ENCODE results near the gene GPR119. TPM values are rescaled to one million over a fixed set of nuclear protein-coding genes. Genes with fewer than 3 reads are reported as not detected.

Gene GPR119
- total RNA-seq, 1 donor from 2014 or later, result not detected

GRCh38 chrX:130401415-130402207 is 16.1 kb upstream of the GPR119 start, which contains the start of gene RBMX2:
RBMX2 (plus strand) TSS chrX:130401987; CDS start chrX:130402033, 46 bp downstream.
- Mint-ChIP-seq H3K36me3 (ENCODE audit: low read depth) (no peaks in the 10 kb centered on the region), H3K4me3 (peak within 1 kb of the TSS; percentile 89), H3K27me3 (ENCODE audit: low read depth) (peaks cover 18% of the 10 kb centered on the region), H3K27ac (ENCODE audit: unreplicated experiment) (peak within 1 kb of the TSS; percentile 96), H3K9me3 (no peaks in the 10 kb centered on the region), H3K4me1 (peaks cover 11% of the 10 kb centered on the region)
- TF ChIP-seq CTCF (conservative IDR thresholded peaks at IDR 0.05), result no peak
- peak; percentile 56 for DNase-seq (ENCODE audit: low read depth, low spot score)

- Mint-ChIP-seq H3K4me1 (no peaks in the 10 kb centered on the region), H3K9me3 (peaks cover 2% of the 10 kb centered on the region), H3K36me3 (ENCODE audit: low read depth) (no peaks in the 10 kb centered on the region), H3K27ac (ENCODE audit: unreplicated experiment) (no peak overlapping the region), H3K27me3 (ENCODE audit: low read depth) (peaks cover 36% of the 10 kb centered on the region), H3K4me3 (no peak overlapping the region)
- TF ChIP-seq CTCF (conservative IDR thresholded peaks at IDR 0.05), result no peak
- no peak for DNase-seq (ENCODE audit: low read depth, low spot score)
Measured at GRCh38 chrX:130395341-130395740, 9.9 kb upstream of the GPR119 start.

- no peaks in the 10 kb centered on the region for H3K4me1 Mint-ChIP-seq
Measured at GRCh38 chrX:130393451-130394074, 8.1 kb upstream of the GPR119 start.

GRCh38 chrX:130386408-130386808 is 934 bp upstream of the GPR119 start:
- H3K27me3 Mint-ChIP-seq (ENCODE audit: low read depth), result no peaks in the 10 kb centered on the region
- H3K4me3 Mint-ChIP-seq, result no peak overlapping the region
- no peak for TF ChIP-seq CTCF (conservative IDR thresholded peaks at IDR 0.05)
- H3K27ac Mint-ChIP-seq (ENCODE audit: unreplicated experiment), result no peak overlapping the region
- no peaks in the 10 kb centered on the region for H3K36me3 Mint-ChIP-seq (ENCODE audit: low read depth)
- H3K4me1 Mint-ChIP-seq, result no peaks in the 10 kb centered on the region
- H3K9me3 Mint-ChIP-seq, result peaks cover 7% of the 10 kb centered on the region
- DNase-seq (ENCODE audit: low read depth, low spot score), result no peak

More at GRCh38 chrX:130393451-130394074, 8.1 kb upstream of the GPR119 start:
- H3K27me3 Mint-ChIP-seq (ENCODE audit: low read depth), result peaks cover 22% of the 10 kb centered on the region
- no peaks in the 10 kb centered on the region for H3K36me3 Mint-ChIP-seq (ENCODE audit: low read depth)
- no peak overlapping the region for H3K4me3 Mint-ChIP-seq
- peak; percentile 69 for TF ChIP-seq CTCF (conservative IDR thresholded peaks at IDR 0.05)
- peak; percentile 36 for DNase-seq (ENCODE audit: low read depth, low spot score)
- peaks cover 5% of the 10 kb centered on the region for H3K9me3 Mint-ChIP-seq
- no peak overlapping the region for H3K27ac Mint-ChIP-seq (ENCODE audit: unreplicated experiment)

GRCh38 chrX:130378024-130378669 is 7.3 kb downstream of the GPR119 start:
- no peak for TF ChIP-seq CTCF (conservative IDR thresholded peaks at IDR 0.05)
- no peaks in the 10 kb centered on the region for H3K27me3 Mint-ChIP-seq (ENCODE audit: low read depth)
- peaks cover 9% of the 10 kb centered on the region for H3K4me1 Mint-ChIP-seq
- H3K9me3 Mint-ChIP-seq, result no peaks in the 10 kb centered on the region
- DNase-seq (ENCODE audit: low read depth, low spot score), result no peak
- no peak overlapping the region for H3K27ac Mint-ChIP-seq (ENCODE audit: unreplicated experiment)
- H3K36me3 Mint-ChIP-seq (ENCODE audit: low read depth), result no peaks in the 10 kb centered on the region
- no peak overlapping the region for H3K4me3 Mint-ChIP-seq

All from neural crest cell (in vitro differentiated cells).